GM12878 (cell line): Measurements from ENCODE around the gene P3R3URF. TPM values are rescaled to one million over a fixed set of nuclear protein-coding genes. Genes with fewer than 3 reads are reported as not detected.

ENCODE experiments used
- ASH2L ChIP-seq: fragments of 300-600, 200-600 bp; sonication (generic); IDR thresholded peaks from 2 replicates; pipeline ENCODE4 v1.6.1; 2017; ENCODE audit warnings: low read depth, mild to moderate bottlenecking, borderline replicate concordance
- CUX1 ChIP-seq: IDR thresholded peaks from 2 replicates; pipeline ENCODE4 v1.6.1; 2012; ENCODE audit warnings: improper control_type of control experiment, low read depth, low read length; ENCODE audit not compliant: insufficient replicate concordance
- ETV6 ChIP-seq, 2 experiments: fragments of 450-650 bp in 1 of 2; IDR thresholded peaks in 1 of 2; conservative IDR thresholded peaks in 1 of 2; 2 replicates each; pipeline ENCODE4 v1.6.1; 2014; ENCODE audit warnings: antibody characterized with exemption in 1 of 2, borderline replicate concordance in 1 of 2, low read depth in 1 of 2, mild to moderate bottlenecking in 1 of 2, moderate library complexity in 1 of 2
- HSF1 ChIP-seq: fragments of 150-350 bp; IDR thresholded peaks from 2 replicates; pipeline ENCODE4 v1.6.1; 2014; ENCODE audit warnings: mild to moderate bottlenecking, low read depth, low read length
- IRF4 ChIP-seq: IDR thresholded peaks from 2 replicates; pipeline ENCODE4 v1.6.1; 2011; ENCODE audit warnings: low read depth, low read length
- MAX ChIP-seq: IDR thresholded peaks from 2 replicates; pipeline ENCODE4 v1.6.1; 2012; ENCODE audit warnings: low read depth, low read length, improper control_type of control experiment
- MTA3 ChIP-seq: IDR thresholded peaks from 2 replicates; pipeline ENCODE4 v1.6.1; 2012; ENCODE audit warnings: low read length, inconsistent platforms, borderline replicate concordance
- NBN ChIP-seq: fragments of 450-650 bp; IDR thresholded peaks from 2 replicates; pipeline ENCODE4 v1.6.1; 2016
- NKRF ChIP-seq: fragments of 450-650 bp; conservative IDR thresholded peaks from 2 replicates; pipeline ENCODE4 v1.6.1; 2017; ENCODE audit warnings: mild to moderate bottlenecking, moderate library complexity
- POLR2AphosphoS5 ChIP-seq: IDR thresholded peaks from 2 replicates; pipeline ENCODE4 v1.6.1; 2011; ENCODE audit warnings: mild to moderate bottlenecking, low read length, inconsistent platforms
- RELA ChIP-seq: fragments of 450-650 bp; IDR thresholded peaks from 2 replicates; pipeline ENCODE4 v1.8.0; 2014; ENCODE audit warnings: borderline replicate concordance; ENCODE audit not compliant: partially characterized antibody
- SMARCA5 ChIP-seq: fragments of 450-650 bp; IDR thresholded peaks from 2 replicates; pipeline ENCODE4 v1.6.1; 2017; ENCODE audit warnings: mild to moderate bottlenecking
- SP1 ChIP-seq: IDR thresholded peaks from one replicate; pipeline ENCODE4 v1.6.1; 2011; ENCODE audit warnings: low read depth, low read length
- USF2 ChIP-seq: IDR thresholded peaks from 2 replicates; pipeline ENCODE4 v1.6.1; 2011; ENCODE audit warnings: low read depth, low read length, improper control_type of control experiment, borderline replicate concordance
- ZBTB4 ChIP-seq: fragments of 450-650 bp; formaldehyde crosslinking; IDR thresholded peaks from 2 replicates; pipeline ENCODE4 v1.4.0; 2022; ENCODE audit warnings: mild to moderate bottlenecking, moderate library complexity
- ZNF217 ChIP-seq: fragments of 450-650 bp; IDR thresholded peaks from 2 replicates; pipeline ENCODE4 v1.6.1; 2017; ENCODE audit warnings: antibody characterized with exemption, mild to moderate bottlenecking
- polyA plus RNA-seq, 11 experiments: library from polyadenylated mRNA; depleted of rRNA in 4 of 11; unstranded in 6 of 11; stranded (reverse) in 5 of 11; fragments of >200 nt; fragmentation: Nextera tagmentation in 4 of 11; fragmentation: Illumina TruSeq in 1 of 11; extraction: Ambion mirVana in 4 of 11; extraction: Trizol in 1 of 11; gene quantifications; 1 replicate in 1 of 11; 2 replicates in 10 of 11; pipeline versions ENCODE4 v1.2.1 to v1.2.3, GENCODE V29; 2011 to 2016; ENCODE audit warnings: inconsistent platforms in 2 of 11, missing spikeins in 2 of 11, low read depth in 1 of 11
- total RNA-seq, 4 experiments: library from RNA; depleted of rRNA in 3 of 4; stranded (reverse); fragments of >200 nt in 3 of 4; fragmentation: Illumina TruSeq in 1 of 4; extraction: Trizol in 1 of 4; gene quantifications; 2 replicates each; pipeline versions ENCODE4 v1.2.1 to v1.2.3, GENCODE V29; 2013 to 2021

Gene P3R3URF
- total and polyA plus RNA-seq, 10 of the 15 experiments (the other 5 are each of a cell fraction or from before 2014, with no cell fraction given) = not detected

- TF ChIP-seq ZBTB4 (CRISPR knock-in tag) = no peak
- no peak for TF ChIP-seq ZNF217
- TF ChIP-seq NBN = peak; percentile 100
- TF ChIP-seq IRF4 = peak; percentile 60; the same call in 1 of the 2 replicates
- TF ChIP-seq USF2 = no peak
- peak; percentile 96 for TF ChIP-seq MAX
- TF ChIP-seq RELA = peak; percentile 89
- peak; percentile 47; the same call in 1 of the 2 replicates for TF ChIP-seq HSF1
- TF ChIP-seq NKRF = peak; percentile 11; the same call in 1 of the 2 replicates
- TF ChIP-seq POLR2AphosphoS5 = peak; percentile 99
- peak; percentile 92; the same call in 1 of the 2 replicates for TF ChIP-seq ASH2L
- TF ChIP-seq CUX1 = no peak
- TF ChIP-seq ETV6 (conservative IDR thresholded peaks at IDR 0.05 in 1 of 2, IDR thresholded peaks at IDR 0.05 in 1 of 2; ENCODE audit: borderline replicate concordance in 1 of 2, low read depth in 1 of 2) = no peak
- TF ChIP-seq MTA3 = no peak
- peak; percentile 23 for TF ChIP-seq SP1
- TF ChIP-seq SMARCA5 = no peak
These were observed 43.6 kb downstream of the P3R3URF start, which contains the start of gene PIK3R3 (continued) for GRCh38 chr1:46132529-46133180.
